Measurements from ENCODE around the gene LMOD3.

- TF ChIP-seq CTCF (IDR thresholded peaks at IDR 0.05; ENCODE audit: extremely low read depth in 1 of 2, insufficient read depth in 1 of 2, low read depth in 1 of 2, low read length in 2 of 2) (no peak), GATA2 (IDR thresholded peaks at IDR 0.05; ENCODE audit: insufficient read depth, insufficient read length, low read depth, low read length) (no peak), EZH2 (IDR thresholded peaks at IDR 0.05; ENCODE audit: borderline replicate concordance, low read depth, low read length, severe bottlenecking) (no peak)
Observed at GRCh38 chr3:69165744-69166143, 43.3 kb upstream of the LMOD3 start.

All from endothelial cell of umbilical vein (primary cell).